Posterior cingulate gyrus (tissue), 11 donors: ENCODE measurements around the gene SCAANT1.

Source experiments
- DNase-seq, 10 donors: peaks; one replicate each; pipeline versions ENCODE4 v3.0.0 to v3.0.0-alpha.2; 2020 to 2021; ENCODE audit warnings: mixed read lengths in 3 of 10
- intact Hi-C: fragments of 100-400 bp; cut with DNase I; formaldehyde crosslinking; loops from one replicate; pipeline ENCODE4 v1.15.1; 2023

Gene SCAANT1

DNA sequence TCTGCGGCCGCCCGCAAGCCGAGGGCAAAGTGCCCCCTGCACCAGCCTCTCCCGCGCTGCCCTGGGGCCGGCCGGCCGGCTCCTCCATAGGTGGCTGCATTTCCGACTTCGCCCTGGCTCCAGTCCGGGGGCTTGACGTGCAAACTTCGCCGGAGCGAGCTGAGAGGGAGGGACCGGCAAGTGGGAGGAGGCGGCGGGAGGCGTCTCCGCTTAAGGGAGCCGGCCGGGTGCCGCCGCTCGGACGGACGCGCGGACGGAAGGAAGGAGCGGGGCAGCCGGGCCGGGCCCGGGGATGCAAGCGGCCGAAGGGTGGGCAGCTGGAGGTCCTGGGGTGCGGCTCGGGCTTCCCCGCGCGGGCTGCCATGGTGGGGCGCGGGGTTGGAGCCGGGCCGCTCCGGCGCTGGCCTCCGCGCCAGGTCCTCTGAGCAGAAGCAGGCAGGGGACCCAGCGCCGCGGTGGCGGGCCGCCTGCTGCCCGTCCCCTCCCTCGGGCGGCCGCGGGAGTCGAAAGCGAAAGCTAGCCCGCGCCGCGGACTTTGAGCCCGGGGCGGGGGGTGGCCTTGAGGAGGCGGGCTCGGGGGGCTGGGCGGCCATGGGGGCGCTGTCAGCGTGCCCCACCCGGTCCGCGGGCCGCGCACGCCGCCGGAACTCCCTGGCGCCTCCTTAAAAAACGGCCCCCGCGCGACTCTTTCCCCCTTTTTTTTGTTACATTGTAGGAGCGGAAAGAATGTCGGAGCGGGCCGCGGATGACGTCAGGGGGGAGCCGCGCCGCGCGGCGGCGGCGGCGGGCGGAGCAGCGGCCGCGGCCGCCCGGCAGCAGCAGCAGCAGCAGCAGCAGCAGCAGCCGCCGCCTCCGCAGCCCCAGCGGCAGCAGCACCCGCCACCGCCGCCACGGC, at the start of gene SCAANT1:
Gene SCAANT1 (minus strand): TSS at position 511 of the 895 bp plus-strand sequence.
- intact Hi-C loops = loop anchor here (1.0 to 2.0 kb wide), 3 partner anchors 48 to 81 kb away; no protein-coding TSS in a partner anchor
- DNase-seq = peak; percentile 75 to 97 (median 83)

DNA sequence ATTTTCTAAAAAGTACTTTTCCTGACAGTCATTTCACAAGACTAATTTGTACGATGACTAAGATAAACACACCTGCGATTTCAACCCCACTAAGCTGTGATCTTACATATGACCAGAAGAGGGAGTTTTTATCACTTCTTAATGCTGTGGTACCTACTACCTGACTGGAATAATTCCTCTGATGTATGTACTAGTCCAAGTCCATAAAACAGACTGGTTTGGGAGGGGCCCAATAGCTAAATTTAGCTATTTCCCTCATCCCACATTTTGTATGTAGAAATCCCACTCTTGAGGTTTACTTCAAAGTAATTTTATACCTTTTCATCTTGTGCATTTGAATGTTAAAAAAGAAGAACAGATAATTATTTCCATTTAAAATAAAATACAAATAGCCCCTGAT, 49.7 kb upstream of the SCAANT1 start:
- intact Hi-C loops = loop anchor here (2.0 kb wide), 1 partner anchor 31 kb away; no protein-coding TSS in a partner anchor
- no peak for DNase-seq

DNA sequence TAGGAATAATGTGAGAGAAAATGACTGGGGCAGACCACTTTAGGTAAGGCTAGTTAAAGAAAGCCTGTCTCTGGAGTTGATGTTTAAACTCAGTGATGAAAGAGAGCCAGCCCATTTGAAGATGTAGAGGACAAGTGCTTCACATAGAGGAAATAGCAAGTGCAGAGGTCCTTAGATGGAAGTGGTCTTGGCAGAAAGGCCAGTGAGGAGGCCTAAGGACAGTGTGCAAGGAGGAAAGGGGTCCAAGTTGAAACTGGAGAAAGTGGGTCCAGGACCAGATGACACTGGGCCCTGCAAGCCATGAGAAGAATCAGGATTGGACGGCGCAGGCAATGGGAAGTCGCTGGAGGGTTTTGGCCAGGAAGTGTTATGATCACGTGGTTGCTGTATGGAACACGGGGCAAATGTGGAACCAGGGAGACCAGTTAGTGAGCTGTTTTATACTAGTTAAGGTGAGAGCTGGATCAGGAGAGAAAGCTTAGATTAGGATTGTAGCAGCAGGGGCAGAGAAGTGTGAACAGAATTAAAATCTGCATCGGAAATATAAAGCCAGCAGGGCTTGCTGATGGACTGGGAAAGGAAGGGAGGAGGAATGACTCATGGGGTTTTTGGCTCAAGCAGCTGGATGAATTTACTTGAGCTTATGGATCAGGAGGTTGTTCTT, 48.0 kb upstream of the SCAANT1 start:
- intact Hi-C loops = loop anchor here (2.0 kb wide), 1 partner anchor 33 kb away; no protein-coding TSS in a partner anchor
- peak in 4 of 10 donors; percentile 30 to 79 (median 60) for DNase-seq

DNA sequence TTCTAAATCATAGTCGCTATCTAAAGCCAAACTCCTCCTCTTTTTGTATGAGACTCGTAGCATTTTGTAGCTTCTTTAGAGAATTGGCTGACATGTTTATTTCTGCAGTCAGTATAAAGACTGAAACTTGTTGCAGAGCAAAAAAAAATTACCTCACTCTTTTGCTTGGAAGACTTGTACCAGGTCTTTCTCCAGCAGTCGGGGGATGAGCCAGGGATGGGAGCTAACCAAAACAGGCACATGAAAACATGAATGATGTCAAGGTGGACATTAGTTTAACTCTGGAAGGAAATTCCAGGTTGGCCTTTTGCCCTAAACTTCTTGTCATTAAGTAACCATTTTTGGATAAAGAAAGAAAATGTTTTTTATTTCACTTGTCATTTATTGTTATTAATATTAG, 47.0 kb upstream of the SCAANT1 start:
- intact Hi-C loops = no loop called here

DNA sequence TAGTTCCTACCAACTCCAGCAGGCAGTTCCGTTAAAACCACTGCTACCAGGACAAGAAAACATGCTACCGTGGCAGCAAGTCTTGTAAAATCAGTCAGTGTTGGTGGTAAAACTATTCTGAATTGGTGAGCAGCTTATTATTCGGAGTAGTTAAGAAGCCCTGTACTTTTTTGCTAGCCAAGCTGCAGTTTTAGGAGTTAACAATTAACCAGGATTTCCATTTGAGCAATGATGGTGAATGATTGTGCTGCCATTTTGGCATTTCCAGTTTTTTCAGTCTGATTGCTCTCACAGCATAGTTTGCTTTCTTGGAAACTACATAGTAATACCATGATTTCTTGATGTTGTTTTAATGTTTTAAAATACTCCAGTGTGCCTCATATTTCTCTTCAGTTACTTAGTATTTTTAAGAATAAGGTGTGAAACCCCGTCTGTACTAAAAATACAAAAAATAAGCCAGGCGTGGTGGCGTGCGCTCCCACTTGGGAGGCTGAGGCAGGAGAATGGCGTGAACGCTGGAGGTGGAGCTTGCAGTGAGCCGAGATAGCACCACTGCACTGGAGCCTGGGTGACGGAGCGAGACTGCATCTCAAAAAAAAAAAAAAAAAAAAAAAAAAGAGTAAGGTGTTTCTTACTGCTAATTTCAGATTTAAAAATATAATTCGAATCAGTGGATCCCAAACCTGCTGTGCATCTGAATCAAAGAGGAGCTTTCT, 43.8 kb upstream of the SCAANT1 start:
- DNase-seq = no peak
- intact Hi-C loops = no loop called here

More for the DNA sequence above, 47.0 kb upstream of the SCAANT1 start:
- no peak for DNase-seq

DNA sequence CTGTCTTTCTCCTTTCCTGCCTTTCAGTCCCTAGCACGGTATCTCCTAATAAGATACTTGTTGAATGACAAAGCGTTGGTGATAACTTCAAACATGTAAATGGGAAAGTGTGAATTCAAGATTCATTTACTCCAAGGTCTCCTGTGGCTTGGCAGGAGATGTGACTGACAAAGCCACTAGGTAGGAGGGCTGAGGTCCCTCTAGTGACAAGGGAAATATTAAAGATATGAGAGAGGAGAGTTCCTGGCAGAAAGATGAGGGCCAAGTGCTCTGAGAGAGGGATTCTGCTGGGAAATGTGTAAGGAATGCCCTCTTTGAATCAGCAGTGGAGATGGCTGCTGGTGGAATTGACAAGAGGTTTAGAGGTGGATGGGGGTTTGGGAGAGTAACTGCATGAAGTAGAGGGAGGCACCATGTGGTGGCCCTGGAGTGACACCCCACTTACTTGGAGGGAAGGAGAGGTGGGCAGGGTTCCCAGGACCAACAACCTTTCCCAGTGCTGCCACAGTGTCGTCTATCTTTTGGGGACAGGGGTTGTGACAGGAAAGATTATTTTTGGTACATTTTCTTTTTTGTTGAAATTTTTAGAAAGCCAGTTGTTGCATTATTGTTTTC, 43.0 kb upstream of the SCAANT1 start:
- no peak for DNase-seq
- intact Hi-C loops = no loop called here

DNA sequence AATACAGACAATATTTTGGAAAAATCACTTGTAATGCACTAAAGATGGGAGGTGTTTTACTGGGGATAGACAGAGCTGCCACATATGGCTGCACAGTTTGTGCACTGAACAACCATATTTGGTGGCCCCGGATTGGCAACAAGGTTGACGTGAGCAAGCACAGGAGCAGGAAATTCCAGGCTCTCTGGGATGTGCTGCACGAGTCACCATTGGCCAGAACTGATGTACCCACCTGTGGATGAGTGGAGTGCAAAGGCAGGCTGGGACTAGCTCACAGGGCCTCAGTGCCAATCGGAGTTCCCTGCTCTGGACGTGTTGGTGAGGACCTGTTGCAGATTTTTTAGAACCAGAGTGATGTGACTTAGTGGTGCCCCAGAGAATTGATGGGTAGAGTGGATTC, 42.0 kb upstream of the SCAANT1 start:
- DNase-seq = no peak
- intact Hi-C loops = no loop called here

DNA sequence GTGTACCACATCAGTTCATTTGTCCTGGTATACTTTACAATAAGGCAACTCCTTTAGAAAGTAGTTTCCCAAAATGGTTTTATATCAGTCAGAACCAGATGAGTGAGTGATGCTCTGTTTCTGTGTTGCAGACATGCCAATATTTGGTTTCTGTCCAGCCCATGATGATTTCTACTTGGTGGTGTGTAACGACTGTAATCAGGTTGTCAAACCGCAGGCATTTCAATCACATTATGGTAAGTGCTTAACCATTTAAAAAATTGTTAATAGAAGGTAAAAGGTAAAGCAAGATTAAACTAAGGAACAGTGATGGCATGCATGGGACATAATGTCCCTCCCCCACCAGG, 40.0 kb upstream of the SCAANT1 start:
- intact Hi-C loops = no loop called here
- no peak for DNase-seq

DNA sequence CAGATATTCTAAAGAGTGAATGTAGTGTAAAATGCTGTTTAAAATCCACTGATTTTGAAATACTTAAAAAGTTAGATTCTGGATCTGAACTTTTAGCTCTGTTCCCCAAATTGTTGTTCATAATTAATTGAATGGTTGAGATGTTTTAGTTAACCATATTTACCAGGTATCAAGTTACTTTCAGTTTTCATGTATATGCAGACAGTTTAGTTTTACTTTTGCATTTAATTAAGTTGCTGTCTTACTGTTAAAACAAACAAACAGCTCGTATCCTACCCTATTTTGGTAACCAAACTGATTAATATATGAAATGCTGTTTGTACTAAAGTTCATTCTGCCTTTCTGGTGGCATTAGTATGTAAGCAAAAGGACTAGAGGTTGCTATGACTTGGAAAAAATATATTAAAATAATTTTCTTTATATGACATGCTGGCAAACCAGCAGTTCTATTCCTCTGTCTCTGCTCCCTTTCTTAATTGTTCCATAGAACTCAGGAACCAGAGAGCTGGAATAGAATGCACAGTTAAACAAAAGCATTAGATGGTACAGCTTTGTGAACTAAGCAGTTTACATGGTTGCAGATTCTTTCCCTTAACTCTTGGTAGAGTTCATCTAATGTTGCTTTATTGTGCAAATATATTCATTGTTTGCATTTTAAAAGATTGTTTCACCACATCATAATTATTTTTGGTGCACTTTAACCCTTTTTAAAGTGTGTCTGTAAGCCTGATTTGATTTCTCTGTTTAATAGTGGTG, 39.5 kb upstream of the SCAANT1 start:
- intact Hi-C loops = no loop called here
- DNase-seq = no peak

DNA sequence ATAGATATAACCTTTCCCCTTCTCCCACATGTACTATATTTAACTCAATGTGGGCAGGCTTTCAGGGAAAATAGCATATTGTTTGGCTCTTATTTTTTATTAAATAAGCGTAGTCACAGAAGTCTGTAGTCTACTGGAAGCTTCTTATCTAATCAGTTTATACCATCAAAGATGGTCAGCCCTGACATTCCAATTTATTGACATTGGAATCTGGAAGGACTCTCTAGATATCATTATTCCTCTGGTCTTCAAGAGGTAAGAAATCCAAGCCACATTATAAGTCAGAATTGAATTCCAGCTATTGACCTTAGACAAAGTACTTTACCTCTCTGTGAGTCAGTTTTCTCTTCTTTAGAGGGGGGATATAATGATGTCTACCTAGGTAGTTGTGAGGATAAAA, 38.5 kb upstream of the SCAANT1 start:
- no peak for DNase-seq
- intact Hi-C loops = no loop called here

DNA sequence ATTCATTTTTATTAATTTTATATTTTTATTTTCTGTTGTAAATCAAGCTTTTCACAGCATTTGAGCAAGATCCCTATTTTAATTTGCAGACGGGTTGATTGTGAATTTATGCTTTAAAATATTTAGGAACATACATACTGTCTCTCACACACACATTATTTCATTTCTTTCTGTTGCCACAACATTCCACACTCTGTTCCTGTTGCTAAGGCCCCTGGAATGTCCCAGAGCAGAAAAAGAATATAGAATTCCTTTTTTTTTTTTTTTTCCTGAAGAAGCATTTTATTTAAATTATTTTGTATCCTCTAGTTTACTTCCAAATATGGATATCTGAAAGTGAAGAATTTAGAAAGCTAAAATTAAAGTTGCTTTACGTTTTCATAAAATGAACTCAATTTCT, 36.8 kb upstream of the SCAANT1 start:
- DNase-seq = no peak
- intact Hi-C loops = no loop called here

DNA sequence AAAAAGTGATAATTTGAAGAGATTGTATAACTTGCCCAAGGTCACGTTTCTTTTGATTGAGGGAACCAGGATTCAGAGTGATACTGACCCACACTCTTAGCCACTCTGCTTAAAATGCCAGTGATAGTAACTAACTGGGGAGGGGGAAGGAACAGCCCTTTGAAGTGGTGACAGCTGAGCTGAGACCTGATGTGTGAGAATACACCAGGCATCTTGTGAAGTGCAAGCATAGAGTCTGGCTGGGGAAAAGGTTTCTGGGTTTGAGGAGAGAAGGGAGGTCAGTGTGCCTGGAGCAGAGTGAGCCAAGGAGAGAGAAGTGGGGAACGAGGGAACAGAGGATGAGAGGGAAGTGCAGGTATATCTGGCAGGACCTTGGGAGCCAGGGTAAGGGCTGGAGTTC, 35.4 kb upstream of the SCAANT1 start:
- intact Hi-C loops = no loop called here
- no peak for DNase-seq

DNA sequence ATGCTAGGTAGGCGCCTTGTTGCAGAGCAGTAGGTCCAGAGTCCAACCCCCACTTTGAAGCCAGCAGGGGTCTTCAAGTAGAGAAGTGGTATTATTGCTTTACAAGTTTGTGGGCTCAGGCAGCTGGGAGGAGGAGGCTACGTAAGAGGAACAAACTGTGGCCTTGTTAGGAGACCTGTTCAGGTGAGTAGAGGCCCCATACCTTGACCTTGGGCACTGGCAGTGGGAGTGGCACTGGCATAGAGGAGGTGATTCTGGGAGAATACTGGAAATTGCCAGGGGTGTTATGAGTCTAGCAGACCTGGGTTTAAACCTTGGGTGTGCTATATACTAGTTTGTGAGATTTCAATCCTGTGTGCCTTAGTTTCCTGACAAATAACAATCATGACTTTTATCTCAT, 34.6 kb upstream of the SCAANT1 start:
- intact Hi-C loops = no loop called here

DNA sequence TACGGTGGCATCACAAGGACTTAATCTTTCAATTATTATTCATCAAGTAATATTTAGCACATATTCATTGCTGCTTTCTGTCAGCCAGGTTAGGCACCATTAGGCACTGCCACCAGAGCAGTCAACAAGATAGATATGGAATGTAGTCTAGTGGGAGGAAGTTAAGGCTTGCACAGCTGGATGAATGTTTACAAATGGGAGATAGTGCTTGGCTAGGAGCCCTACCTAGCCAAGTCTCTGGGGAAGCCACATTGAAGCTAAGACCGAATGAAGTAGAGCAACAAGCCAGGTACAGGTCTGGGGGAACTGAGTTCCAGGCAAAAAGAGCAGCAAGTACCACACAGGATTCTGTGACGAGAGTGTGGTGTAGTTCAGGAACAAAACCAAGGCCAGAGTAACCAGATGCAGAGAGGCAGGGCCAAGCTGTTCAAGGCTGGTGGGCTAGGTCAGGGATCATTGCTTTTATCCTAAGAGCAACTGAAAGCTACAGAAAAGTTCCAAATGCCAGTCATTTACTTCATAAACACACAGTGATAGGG, 33.4 kb upstream of the SCAANT1 start:
- DNase-seq = no peak
- intact Hi-C loops = no loop called here

More for the DNA sequence above, 34.6 kb upstream of the SCAANT1 start:
- DNase-seq = no peak

DNA sequence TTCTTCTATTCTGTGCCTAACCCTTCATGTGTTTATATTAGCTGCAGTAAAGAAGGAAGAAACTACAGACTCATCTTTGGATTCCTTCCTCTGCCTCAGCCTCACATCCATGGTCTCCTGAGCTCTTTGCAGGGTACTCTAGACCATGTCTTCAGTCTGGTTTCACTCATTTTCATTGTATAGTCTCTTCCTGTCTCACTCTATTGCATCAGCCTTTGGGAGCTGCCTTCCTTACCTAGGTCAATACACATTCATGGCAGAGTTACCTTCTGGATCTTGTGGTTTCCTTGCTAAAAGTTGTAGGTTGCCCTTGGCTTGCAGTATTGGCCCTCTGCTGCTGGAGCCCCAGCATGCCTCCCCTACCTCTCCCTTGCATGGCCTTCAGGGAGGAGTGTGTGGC, 31.5 kb upstream of the SCAANT1 start:
- intact Hi-C loops = no loop called here
- DNase-seq = no peak

DNA sequence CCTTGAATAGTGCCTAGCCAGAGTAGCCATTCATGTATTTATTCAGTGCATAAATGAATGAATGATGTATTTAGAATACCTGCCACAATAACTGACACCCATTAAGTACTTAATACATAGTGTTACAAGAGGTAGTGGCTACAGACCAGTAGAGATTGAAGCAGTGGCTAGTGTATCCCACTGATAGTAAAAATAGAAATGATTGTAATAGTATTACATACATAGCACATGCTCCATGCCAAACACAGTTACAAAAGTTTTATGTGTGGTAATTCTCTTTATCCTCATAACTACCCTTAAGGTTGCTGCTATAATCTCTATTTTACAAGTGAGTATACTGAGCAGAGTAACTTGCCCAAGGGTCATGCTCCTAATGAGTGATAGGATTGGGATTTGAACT, 30.3 kb upstream of the SCAANT1 start:
- no peak for DNase-seq
- intact Hi-C loops = no loop called here

DNA sequence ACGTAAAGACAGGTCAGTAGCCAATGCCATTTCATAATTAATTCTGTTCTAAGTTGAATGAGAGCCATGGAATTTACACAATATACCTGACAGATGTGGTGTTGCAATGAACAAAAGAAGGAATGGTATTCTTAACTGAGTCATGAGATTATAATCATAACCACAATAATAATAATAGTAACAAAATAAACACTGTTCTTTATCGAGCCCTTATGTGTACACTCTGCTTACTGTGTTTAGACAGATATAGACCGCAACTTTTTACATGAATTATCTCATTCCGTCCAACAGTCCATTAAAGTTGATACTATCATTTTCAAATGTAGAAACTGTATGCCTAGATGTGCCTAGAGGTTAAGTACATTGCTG, 28.2 kb upstream of the SCAANT1 start:
- intact Hi-C loops = no loop called here
- no peak for DNase-seq

DNA sequence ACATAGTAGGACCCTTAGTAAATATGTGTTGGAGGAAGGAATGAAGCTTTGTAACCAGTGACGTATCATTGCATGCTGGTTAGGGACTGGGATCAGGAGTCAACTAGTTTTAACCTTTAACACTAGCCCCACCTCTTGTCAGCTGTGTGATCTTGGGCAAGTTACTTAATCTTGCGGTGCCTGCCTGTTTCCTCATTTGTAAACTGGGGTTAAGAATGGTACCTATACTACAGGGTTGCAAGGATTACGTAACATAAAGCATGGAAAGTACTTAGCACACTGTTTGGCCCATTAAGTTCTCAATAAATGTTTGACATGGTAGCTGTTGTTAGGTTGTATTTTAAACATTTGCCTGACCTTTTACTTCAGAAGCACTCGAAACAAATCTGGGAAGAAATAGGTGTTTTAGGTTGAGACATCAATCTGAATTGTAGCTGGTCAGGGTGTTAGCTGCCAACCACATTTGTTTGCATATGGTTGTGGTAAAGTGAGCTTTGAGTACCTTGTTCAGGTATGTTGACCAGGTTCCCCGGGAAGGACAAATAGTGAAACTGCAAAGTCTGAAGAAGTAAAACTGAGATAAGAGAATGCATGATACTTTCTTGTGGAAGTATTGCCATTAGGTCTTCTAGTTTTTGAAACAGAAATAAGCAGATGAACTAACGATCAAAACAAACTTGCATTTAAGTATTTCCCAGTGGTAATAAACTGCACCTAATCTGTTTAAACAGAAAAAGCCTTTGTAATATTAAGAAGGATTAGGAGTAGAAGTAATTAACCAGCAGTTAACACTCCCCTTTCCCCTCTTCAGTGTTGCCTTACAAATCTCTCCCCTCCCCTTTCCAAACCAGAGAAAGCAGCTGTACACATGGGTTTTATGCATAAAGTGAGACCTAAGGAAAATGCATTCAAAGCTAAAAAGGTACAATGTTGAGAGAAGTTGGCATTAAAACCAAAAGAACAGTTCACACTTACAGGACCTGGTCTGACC, 25.8 kb upstream of the SCAANT1 start:
- no peak for DNase-seq
- intact Hi-C loops = no loop called here

DNA sequence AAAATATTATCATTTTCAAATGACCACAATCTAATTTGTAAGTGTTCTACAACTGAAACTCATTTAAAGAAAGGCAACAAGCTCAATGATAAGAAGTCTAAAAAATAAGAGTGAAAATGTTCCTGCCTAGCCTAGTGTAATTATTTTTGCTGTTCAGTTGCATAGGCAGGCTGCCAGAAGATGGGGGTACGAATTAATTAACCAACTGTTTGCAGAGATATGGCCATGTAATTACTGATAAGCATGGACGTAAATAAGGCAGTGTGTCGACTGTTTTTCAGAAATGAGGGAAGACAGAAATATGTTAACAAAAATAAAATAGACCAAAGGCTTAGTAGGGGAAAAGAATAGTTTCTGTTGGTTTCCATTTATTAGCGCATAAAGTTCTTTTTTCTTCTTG, 24.7 kb upstream of the SCAANT1 start:
- no peak for DNase-seq
- intact Hi-C loops = no loop called here
